ENCODE data around the gene ZNF768.
"Not testable (repeated sequence)": the region's sequence is repeated elsewhere in the genome, so short reads cannot be mapped to it uniquely, and the experiment has no call there.

The ZNF768 gene

DNA sequence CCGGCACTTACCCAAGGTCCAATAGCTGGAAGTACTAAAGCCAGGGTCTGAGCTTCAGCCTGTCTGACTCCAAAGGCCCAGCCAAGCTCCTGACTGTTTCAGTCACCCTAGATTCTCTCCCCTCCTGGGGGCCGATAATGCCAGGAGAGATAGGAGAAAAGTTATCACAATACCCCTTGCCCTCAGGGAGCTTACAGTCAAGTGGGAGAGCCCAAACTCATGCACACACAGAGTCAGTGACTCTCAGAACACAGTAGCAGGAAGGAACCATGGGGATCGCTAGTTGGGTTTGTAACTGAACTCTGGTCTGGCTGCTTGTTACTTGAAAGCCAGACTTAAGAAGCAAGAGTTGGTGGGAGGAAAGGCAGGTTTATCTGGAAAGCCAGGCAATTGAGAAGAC is 14.9 kb downstream of the ZNF768 start:
- no peak overlapping the region for H3K4me3 ChIP-seq (ENCODE audit: low read depth, low read length)

DNA sequence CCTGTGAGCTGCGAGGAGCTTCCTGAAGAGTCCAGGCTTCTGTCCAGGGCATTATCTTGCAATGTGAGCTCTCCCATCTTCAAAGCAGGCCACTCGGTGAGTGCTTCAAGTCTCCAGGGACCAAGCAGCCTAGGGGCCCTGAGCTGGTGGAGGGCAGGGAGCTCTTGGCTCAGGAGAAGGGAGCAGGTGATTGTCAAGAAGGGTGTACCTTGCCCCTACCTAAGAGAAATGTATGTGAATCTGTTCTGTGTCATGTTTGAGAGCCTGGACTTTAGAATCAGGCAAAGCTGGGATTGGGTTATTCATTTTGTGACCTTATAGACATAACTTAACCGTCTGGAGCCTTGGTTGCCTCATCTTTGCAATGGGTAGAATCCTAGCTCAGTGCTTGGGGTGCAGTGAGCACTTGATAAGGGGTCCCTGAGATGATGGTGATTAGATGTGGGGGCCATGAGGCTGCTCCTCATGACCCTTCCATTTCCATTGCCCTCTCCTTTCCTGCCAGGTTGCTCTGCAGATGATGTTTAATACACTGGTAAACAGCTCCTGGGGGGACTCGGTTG is 15.9 kb downstream of the ZNF768 start:
- H3K4me3 ChIP-seq (ENCODE audit: low read depth, low read length) = no peak overlapping the region

DNA sequence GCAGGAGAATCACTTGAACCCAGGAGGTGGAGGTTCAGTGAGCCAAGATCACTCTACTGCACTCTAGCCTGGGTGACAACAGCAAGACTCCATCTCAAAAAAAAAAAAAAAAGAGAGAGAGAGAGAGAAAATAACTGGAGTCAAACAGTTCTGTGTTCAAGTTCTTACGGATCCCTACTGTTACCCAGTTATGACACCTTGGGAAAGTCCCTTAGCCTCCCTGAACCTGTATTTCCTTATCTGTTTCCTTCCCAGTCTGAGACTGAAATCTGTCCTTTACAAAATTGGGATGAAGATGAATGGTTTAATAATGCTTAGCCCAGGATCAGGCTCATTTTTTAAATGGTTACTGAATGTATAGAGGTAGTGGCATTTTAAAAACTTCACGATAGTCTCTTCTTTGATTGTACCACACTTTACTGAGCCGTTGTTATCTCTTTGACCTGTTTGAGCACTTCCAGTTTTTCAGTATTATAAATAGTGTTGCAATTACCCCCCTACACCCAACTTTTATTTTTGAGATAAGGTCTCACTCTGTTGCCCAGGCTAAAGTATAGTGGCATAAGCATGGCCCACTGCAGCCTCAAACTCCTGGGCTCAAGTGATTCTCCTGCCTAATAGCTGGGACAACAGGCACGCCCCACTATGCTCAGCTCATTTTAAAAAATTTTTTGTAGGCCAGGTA is 17.1 kb downstream of the ZNF768 start:
- H3K4me3 ChIP-seq (ENCODE audit: low read depth, low read length) = no peak overlapping the region

DNA sequence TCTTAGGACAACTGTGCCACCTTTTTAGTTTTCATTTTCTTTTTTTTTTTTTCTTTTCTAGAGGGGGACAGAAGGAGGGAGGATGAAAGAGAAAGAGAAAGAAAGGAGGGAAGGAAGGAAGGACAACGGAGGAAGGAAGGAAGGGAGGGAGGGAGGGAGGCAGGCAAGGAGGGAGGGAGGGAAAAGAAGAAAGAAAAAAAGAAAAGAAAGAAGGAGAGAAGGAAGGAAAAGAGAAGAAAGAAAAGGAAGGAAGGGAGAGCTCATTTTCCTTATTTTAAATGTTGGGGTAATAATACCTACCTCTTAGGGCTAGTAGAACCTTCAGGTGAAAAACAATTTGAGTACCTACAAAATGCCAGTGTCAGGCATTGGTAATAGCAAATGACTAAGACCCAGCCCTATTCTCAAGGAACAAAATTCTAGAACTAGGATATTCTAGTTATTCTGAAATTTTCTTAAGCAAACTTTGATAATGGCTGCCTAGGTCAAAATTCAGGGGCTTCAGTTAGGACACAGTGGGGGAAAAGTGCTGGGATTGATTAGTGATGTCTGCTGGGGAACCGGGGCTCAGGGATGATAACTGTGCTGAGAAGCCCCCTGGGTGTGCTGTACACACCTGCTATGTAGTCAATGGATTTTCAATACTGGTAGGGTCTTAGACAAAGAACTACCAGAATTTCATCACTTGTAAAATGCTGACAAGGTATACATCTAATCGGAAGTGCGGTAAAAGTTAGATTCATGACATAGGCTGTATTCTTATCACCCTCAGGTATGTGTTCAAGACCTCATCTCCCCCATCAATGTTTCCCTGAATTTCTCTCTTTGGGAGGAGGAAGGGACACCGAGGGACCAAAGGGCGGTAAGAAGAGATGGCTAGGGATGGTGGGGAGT is 22.7 kb downstream of the ZNF768 start:
- H3K4me3 ChIP-seq (ENCODE audit: low read depth, low read length) = no peak overlapping the region

DNA sequence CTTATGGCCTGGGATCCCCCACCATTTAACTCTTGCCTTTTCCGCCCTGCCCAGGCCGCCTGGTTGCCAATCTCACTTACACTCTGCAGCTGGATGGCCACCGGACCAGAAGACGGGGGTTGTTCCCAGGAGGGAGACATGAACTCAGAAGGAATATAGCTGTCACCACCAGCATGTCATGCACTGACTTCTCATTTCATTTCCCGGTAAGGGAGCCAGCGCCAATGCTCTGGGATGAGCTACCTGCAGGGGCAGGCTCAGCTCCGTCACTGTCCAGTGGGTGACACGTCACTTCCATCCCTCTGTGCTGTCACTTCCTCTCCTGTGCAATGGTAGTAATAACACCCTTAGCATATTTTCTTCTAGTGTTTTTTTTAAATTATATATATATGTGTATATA is 27.1 kb downstream of the ZNF768 start:
- no peak overlapping the region for H3K4me3 ChIP-seq (ENCODE audit: low read depth, low read length)

DNA sequence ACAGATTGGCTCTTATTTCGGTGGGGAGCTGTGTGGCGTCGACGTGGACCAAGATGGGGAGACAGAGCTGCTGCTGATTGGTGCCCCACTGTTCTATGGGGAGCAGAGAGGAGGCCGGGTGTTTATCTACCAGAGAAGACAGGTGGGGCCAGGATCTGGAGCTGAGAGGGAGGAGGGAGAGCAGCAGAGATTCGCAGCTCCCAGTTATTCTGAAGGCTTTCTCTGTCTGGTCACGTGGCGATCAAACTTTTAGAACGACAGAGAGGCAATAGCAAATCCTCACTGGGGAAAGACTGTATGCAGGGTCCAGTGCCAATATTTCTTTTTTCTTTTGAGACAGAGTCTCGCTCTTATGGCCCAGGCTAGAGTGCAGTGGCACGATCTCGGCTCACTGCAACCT is 31.7 kb downstream of the ZNF768 start:
- H3K4me3 ChIP-seq (ENCODE audit: low read depth, low read length) = no peak overlapping the region

DNA sequence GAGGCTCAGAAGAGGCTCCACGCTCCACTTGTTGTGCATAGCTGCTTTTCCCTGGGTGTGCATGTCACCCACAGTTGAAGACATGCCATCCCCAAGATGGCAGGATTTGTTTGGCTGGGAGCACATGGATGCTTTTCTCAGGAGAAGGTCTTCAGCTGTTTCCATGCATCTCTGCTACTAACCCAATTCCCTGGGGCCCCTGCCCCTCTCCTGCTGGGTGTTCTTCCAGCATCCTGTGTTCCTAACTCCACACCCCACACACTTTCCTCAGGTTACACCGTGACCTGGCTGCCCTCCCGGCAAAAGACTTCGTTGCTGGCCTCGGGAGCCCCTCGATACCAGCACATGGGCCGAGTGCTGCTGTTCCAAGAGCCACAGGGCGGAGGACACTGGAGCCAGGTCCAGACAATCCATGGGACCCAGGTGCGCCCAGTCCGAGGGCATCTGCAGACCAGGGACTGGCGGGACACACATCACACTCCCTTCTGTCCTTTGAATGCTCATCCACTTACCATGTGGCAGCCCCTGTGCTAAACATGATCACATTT is 32.4 kb downstream of the ZNF768 start:
- no peak overlapping the region for H3K4me3 ChIP-seq (ENCODE audit: low read depth, low read length)

DNA sequence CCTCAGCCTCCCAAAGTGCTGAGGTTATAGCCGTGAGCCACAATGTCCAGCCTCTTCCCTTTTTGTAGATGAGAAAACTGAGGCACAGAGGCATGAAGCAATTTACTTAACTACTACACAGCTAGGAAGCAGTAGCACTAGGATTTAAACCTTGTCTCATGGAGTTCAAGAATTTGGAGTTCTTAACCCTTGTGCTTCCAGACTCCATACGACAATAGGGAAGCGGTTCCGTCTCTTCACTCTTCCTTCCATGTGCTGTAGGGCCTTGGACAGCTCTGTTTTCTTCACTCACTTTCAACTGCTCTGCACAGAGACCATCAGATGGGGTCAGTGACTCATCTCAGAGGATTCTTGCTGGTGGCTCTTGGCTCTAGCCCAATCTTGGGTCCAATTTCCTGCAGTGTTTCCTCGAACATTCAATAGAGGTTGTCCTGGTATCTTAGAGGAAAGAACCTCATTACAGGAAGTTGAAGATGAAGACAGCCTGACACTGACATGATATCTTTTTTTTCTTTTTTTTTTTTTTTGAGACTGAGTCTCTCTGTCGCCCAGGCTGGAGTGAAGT is 34.5 kb downstream of the ZNF768 start:
- H3K4me3 ChIP-seq (ENCODE audit: low read depth, low read length) = no peak overlapping the region

DNA sequence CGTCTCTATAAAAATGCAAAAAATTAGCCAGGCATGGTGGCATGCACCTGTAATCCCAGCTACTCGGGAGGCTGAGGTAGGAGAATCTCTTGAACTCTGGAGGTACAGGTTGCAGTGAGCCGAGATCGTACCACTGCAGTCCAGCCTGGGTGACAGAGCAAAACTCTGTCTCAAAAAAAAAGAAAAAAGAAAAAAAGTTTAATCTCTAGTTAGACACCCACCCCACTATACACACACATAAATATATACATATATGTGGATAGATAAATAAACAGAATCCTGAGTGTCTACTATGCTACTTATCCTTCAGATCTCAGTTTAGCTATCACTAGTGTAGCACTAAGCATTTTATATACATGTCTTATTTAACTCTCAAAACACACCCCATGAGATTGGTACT is 35.1 kb downstream of the ZNF768 start:
- H3K4me3 ChIP-seq (ENCODE audit: low read depth, low read length) = no peak overlapping the region

DNA sequence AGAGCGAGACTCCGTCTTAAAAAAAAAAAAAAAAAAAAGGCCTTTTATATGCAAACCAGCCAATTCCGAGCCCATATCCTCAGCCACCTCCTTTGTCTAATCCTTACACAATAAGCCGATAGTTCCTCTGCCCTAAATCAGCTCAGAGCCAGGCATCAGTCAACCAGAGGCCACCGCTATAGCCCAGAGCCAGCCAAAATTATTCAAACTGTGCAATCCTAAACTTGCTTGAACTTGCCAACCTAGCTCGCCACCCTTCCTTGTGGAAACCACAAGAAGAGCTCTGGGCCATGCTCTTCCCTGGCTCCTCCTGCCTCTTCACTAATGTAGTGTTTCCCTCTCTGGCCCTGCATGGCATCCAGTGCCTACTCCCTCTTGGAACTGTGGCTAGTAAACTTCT is 36.2 kb downstream of the ZNF768 start:
- H3K4me3 ChIP-seq (ENCODE audit: low read depth, low read length) = no peak overlapping the region

DNA sequence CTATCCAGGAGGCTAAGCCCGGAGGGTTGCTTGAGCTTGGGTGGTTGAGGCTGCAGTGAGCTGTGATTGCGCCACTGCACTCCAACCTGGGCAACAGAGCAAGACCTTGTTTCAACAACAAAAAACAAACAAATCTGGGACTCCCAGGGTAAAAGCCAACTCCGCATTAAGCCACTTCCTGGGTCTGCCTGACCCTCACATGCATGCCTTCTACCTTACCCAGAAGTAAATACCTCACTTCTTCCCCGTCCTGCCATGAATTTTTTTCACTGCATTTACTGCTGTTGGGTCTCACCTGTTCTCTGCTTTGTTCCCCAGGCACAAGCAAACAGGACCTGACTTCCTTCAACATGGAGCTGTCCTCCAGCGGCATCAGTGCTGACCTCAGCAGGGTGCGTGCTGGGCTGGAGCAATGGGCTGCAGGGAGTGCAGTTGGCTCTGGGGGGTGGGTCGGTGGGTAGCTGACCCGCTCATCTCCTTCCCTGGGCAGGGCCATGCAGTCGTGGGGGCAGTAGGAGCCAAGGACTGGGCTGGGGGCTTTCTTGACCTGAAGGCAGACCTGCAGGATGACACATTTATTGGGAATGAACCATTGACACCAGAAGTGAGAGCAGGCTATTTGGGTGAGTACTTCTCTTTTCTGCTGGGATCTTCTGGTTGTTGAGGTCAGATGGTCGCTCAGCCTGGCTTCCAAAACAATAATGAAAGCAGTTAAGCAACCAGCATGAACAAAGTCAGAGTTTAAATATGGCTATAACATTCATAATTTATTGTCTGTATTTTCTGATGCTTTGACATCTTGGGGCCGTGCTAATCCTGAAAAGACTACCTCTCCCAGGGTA is 37.4 kb downstream of the ZNF768 start:
- no peak overlapping the region for H3K4me3 ChIP-seq (ENCODE audit: low read depth, low read length)

DNA sequence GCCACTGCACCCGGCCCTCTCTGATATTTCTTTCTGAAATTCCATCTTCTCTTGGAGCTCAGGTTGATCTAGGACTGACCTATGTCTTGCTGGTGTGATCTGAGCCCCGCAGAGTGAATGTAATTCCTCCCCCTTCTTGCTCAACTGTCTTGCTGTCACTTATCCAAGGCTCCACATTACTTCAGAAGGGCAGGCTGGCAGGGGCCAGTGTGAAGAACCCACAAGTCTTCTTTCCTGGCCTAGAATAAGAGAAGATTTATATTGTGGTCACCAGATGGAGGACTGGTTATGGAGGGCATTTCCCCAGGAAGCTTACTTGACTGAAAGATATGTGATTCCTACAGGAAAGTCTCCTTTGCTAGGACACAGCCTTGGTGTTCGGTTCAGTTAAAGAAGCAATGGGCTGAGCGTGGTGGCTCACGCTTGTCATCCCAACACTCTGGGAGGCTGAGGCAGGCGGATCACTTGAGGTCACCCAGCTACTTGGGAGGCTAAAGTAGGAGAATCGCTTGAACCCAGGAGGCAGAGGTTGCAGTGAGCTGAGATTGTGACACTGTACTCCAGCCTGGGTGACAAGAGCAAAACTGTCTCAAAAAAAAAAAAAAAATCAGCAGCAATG is 40.4 kb downstream of the ZNF768 start:
- no peak overlapping the region for H3K4me3 ChIP-seq (ENCODE audit: low read depth, low read length)

DNA sequence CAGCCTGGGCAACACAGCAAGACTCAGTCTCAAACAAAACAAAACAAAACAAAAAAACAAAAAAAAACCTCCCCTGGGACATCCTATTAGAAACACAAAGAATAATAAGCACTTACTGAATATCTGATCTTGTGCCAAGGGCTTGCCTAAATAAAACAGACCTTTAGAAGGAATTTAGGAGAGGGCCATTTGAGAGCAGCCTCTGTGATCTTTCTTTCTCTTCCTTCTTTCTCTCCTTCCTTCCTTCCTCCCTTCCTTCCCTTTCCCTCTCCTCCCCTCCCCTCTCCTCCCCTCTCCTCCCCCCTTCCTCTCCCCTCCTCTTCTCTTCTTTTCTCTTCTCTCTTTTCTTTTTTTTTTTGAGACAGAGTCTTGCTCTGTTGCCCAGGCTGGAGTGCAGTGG is 41.5 kb downstream of the ZNF768 start:
- no peak overlapping the region for H3K4me3 ChIP-seq (ENCODE audit: low read depth, low read length)

DNA sequence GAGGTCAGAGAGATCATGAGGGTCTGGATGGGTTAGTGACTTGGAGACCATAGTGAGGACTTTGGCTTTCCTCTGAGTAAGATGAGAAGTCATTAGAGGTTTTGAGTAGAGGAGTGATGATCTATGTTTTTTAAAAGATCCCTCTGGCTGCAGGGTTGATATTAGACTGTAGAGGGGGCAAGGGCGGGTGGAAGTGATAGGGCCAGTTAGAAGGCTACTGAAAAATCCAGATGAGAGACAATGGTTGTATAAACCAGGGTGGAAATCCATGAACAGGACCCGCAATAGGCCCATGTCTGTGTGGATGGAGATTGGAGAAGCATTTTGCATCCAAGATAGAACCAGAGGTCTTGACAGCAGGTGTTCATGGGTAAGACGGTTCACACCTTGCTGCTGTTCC is 44.0 kb downstream of the ZNF768 start:
- no peak overlapping the region for H3K4me3 ChIP-seq (ENCODE audit: low read depth, low read length)

DNA sequence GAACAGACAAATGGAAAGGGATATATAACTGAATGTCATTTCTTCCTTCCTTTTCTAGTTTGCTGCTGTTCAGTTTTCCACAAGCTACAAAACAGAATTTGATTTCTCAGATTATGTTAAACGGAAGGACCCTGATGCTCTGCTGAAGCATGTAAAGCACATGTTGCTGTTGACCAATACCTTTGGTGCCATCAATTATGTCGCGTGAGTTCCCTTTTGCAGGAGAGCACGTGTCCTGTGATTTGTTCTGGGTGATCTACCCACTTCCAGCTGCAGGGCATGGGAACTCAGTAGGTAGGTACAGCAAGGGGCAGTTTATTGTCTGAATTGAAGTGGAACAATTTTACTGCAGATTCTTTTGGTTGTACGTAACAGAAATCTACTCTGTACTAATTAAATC is 45.0 kb downstream of the ZNF768 start:
- H3K4me3 ChIP-seq (ENCODE audit: low read depth, low read length) = no peak overlapping the region

DNA sequence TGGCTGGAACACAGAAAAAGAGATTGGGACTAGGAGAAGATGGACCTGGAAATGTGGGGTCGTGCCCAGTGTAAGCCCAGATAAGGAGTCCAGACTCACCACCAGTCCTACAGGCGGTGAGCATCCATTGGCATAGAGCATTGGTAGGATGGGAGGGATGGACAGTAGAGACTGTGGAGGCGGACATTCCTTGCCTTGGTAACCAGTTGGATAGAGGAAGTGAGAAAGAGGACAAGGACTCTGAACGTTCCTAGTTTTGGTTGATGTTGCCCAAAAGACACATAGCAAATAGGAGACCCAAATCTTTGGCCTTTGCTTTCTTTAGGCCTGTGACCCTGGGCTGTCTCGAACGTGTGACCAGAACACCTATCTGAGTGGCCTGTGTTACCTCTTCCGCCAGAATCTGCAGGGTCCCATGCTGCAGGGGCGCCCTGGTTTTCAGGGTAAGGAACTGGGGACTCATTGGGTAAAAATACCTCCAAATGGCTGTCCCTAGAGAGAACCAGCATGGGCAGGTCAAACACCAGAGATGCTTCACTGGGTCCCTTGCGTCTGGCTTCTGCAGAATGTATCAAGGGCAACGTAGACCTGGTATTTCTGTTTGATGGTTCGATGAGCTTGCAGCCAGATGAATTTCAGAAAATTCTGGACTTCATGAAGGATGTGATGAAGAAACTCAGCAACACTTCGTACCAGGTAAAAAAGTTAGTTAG is 47.4 kb downstream of the ZNF768 start:
- H3K4me3 ChIP-seq (ENCODE audit: low read depth, low read length) = no peak overlapping the region

DNA sequence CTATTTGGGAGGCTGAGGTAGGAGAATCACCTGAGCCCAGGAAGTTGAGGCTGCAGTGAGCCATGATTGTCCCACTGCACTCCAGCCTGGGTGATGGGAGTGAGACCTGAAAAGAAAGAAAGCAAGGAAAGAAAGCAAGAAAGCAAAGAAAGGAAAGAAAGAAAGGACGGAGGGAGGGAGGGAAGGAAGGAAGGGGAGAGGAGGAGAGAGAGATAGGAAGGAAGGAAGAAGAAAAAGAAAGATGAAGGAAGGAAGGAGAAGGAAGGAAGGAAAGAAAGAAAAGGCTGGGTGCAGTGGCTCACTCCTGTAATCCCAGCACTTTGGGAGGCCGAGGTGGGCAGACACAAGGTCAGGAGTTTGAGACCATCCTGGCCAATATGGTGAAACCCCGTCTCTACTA is 48.6 kb downstream of the ZNF768 start:
- H3K4me3 ChIP-seq (ENCODE audit: low read depth, low read length) = not testable (repeated sequence)

DNA sequence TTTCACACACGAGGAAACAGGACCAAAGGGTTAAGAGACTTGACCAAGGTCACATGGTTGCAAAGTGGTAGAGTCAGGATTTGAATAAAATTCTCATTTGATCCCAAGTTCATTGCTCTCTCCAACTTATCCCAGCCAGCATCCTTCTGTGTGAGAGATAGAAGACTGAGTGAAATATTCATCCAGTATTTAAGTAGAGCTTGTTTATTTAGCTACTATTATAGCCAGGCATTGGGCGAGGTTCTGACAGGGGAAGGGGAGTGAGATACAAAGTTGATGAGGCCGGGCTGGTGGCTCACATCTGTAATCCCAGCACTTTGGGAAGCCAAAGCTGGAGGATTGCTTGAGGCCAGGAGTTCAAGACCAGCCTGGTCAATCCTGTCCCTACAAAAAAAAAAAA is 49.4 kb downstream of the ZNF768 start:
- no peak overlapping the region for H3K4me3 ChIP-seq (ENCODE audit: low read depth, low read length)

DNA sequence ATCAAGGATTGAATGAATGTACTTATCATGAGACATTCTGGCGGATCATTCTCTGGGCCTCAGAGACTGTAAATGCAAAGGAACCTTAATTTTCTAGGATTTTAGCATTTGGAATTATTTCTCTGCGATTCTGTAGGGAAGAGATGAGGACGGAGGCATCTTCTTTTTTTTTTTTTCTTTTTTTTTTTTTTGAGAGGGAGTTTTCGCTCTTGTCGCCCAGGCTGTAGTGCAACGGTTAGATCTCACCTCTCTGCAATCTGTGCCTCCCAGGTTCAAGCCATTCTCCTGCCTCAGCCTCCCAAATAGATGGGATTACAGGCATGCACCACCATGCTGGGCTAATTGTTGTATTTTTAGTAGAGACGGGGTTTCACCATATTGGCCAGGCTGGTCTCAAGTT is 51.7 kb downstream of the ZNF768 start:
- no peak overlapping the region for H3K4me3 ChIP-seq (ENCODE audit: low read depth, low read length)

DNA sequence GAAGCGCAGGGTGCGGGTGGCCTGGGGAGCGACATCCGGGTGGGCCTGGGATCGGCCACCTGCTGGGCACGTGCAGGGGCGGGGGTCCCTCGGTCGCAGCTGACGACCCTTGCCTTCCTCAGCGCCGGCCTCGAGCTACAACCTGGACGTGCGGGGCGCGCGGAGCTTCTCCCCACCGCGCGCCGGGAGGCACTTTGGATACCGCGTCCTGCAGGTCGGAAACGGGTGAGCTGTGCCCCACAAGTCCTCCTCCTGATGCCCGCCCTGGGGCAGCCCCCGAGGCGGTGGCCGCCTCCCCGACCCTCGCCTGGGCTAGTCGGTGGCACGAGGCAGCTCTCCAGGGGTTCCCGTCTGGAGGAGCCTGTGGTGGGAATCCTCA is 52.3 kb downstream of the ZNF768 start:
- H3K4me3 ChIP-seq (ENCODE audit: low read depth, low read length) = no peak overlapping the region
